ENCODE results near the gene SLC4A4. TPM values are rescaled to one million over a fixed set of nuclear protein-coding genes. Genes with fewer than 3 reads are reported as not detected.

Gene SLC4A4
- total and polyA plus RNA-seq, 2 of the 8 experiments (the other 6 are each of a cell fraction or from before 2014, with no cell fraction given): 0.67 to 2.8 TPM

DNA sequence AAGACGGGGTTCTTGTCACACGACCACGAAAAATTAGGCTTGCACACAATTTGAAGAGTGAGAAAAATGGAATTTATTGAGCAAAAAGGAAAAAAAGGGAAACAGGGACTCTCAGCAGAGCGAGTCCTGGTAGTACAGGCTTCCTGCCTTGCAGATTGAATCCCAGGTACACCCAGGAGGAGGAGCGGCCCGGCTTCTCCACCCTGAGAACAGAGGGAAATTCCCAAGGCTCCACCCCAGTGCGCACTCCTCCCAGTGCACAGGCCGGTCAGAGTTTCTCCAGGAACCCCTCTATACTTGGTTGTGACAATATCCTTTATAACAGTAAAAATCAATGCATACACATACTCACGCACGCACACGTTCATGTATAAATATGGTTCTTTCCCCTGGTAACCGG lies 22.0 kb downstream of the SLC4A4 start:
- DNase-seq (ENCODE audit: low read depth in 1 of 2, low spot score in 2 of 2) (no peak), FAIRE-seq (no peak)
- ChIA-PET POLR2A (ENCODE audit: partially characterized antibody) (no interaction called here), CTCF (ENCODE audit: partially characterized antibody) (no interaction called here)
- Histone ChIP-seq H2BK20ac (ENCODE audit: low read length) (no peak overlapping the region), H3K9ac (replicated peaks in 1 of 4; ENCODE audit: extremely low read depth in 1 of 4, low read depth in 3 of 4, low read length in 3 of 4) (no peak overlapping the region), H2AFZ (ENCODE audit: low read length) (no peak overlapping the region), H2BK120ac (replicated peaks; ENCODE audit: low read depth, low read length) (no peak overlapping the region), H3K23me2 (ENCODE audit: low read depth, low read length) (no peaks in the 10 kb centered on the region), H3K79me2 (ENCODE audit: control insufficient read depth in 1 of 2, insufficient read depth in 2 of 2, low read length in 2 of 2) (no peaks in the 10 kb centered on the region), H2AK5ac (ENCODE audit: low read depth, low read length) (no peak overlapping the region), H3K79me1 (ENCODE audit: low read depth, low read length) (no peaks in the 10 kb centered on the region), H4K8ac (ENCODE audit: extremely low read depth, insufficient read depth, low read length) (no peak overlapping the region), H3K4me1 (replicated peaks in 1 of 4; ENCODE audit: control insufficient read depth in 3 of 4, insufficient read depth in 4 of 4, low read length in 3 of 4) (no peaks in the 10 kb centered on the region), H4K20me1 (replicated peaks in 1 of 2; ENCODE audit: control insufficient read depth in 1 of 2, insufficient read depth in 2 of 2, low read length in 2 of 2) (no peaks in the 10 kb centered on the region), H3K36me3 (ENCODE audit: control insufficient read depth in 2 of 4, insufficient read depth in 4 of 4, low read length in 3 of 4) (no peaks in the 10 kb centered on the region), H3K27me3 (replicated peaks in 1 of 4; ENCODE audit: control insufficient read depth in 3 of 4, extremely low read depth in 1 of 4, insufficient read depth in 3 of 4, low read length in 3 of 4) (no peaks in the 10 kb centered on the region), H2BK5ac (ENCODE audit: low read depth, low read length) (no peak overlapping the region), H3K4me2 (ENCODE audit: insufficient read depth in 1 of 2, low read depth in 2 of 2, low read length in 2 of 2) (no peak overlapping the region), H3K27ac (ENCODE audit: low read depth, low read length) (no peak overlapping the region), H3K9me3 (ENCODE audit: insufficient read depth in 2 of 2, low read depth in 1 of 2, low read length in 1 of 2) (no peaks in the 10 kb centered on the region), H3K14ac (ENCODE audit: insufficient read length) (no peak overlapping the region), H4K91ac (replicated peaks; ENCODE audit: insufficient read length, low read length) (no peak overlapping the region), H2BK15ac (ENCODE audit: low read length) (no peak overlapping the region), H3K4ac (replicated peaks; ENCODE audit: insufficient read length, low read depth, low read length) (no peak overlapping the region), H3K4me3 (ENCODE audit: extremely low read depth in 1 of 4, insufficient read depth in 2 of 4, low read depth in 3 of 4, low read length in 4 of 4) (no peak overlapping the region), H3K18ac (ENCODE audit: extremely low read depth, low read length) (no peak overlapping the region), H3K23ac (ENCODE audit: insufficient read length) (no peak overlapping the region), H4K5ac (ENCODE audit: insufficient read length, low read depth, low read length) (no peak overlapping the region), H3K56ac (replicated peaks; ENCODE audit: insufficient read length, low read depth, low read length) (no peak overlapping the region), H2BK12ac (ENCODE audit: low read depth, low read length) (no peak overlapping the region)
- WGBS, 2 experiments (ENCODE audit: extremely low coverage in 1 of 2, insufficient coverage in 1 of 2, insufficient read length in 1 of 2, insufficient replicate concordance in 2 of 2, low coverage in 1 of 2, low lambda C conversion rate in 2 of 2, missing lambda C conversion rate in 1 of 2): 91% methylated on average over 12 of the region's 12 CpGs; no CpG with 5 or more reads in 1 of the 2 experiments
- TF ChIP-seq YY1 (IDR thresholded peaks at IDR 0.05; ENCODE audit: low read depth, low read length) (no peak), RXRA (IDR thresholded peaks at IDR 0.05; ENCODE audit: insufficient read depth, low read depth, low read length) (no peak), SRF (IDR thresholded peaks at IDR 0.05; ENCODE audit: low read depth, low read length) (no peak), KDM5A (IDR thresholded peaks at IDR 0.05; ENCODE audit: low read length) (no peak), SP1 (IDR thresholded peaks at IDR 0.05; ENCODE audit: low read depth, low read length) (no peak), ASH2L (IDR thresholded peaks at IDR 0.05; ENCODE audit: low read length) (no peak), MAFK (IDR thresholded peaks at IDR 0.05; ENCODE audit: low read depth, low read length) (no peak)
- TF ChIP-seq, protein P1, sequence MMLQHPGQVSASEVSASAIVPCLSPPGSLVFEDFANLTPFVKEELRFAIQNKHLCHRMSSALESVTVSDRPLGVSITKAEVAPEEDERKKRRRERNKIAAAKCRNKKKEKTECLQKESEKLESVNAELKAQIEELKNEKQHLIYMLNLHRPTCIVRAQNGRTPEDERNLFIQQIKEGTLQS (IDR thresholded peaks at IDR 0.05; ENCODE audit: insufficient read depth, low read depth, low read length): no peak
- TF ChIP-seq, protein P2, sequence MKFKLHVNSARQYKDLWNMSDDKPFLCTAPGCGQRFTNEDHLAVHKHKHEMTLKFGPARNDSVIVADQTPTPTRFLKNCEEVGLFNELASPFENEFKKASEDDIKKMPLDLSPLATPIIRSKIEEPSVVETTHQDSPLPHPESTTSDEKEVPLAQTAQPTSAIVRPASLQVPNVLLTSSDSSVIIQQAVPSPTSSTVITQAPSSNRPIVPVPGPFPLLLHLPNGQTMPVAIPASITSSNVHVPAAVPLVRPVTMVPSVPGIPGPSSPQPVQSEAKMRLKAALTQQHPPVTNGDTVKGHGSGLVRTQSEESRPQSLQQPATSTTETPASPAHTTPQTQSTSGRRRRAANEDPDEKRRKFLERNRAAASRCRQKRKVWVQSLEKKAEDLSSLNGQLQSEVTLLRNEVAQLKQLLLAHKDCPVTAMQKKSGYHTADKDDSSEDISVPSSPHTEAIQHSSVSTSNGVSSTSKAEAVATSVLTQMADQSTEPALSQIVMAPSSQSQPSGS (IDR thresholded peaks at IDR 0.05; ENCODE audit: low read length): no peak
- TF ChIP-seq, protein P3, sequence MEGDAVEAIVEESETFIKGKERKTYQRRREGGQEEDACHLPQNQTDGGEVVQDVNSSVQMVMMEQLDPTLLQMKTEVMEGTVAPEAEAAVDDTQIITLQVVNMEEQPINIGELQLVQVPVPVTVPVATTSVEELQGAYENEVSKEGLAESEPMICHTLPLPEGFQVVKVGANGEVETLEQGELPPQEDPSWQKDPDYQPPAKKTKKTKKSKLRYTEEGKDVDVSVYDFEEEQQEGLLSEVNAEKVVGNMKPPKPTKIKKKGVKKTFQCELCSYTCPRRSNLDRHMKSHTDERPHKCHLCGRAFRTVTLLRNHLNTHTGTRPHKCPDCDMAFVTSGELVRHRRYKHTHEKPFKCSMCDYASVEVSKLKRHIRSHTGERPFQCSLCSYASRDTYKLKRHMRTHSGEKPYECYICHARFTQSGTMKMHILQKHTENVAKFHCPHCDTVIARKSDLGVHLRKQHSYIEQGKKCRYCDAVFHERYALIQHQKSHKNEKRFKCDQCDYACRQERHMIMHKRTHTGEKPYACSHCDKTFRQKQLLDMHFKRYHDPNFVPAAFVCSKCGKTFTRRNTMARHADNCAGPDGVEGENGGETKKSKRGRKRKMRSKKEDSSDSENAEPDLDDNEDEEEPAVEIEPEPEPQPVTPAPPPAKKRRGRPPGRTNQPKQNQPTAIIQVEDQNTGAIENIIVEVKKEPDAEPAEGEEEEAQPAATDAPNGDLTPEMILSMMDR (IDR thresholded peaks at IDR 0.05; ENCODE audit: control extremely low read depth in 1 of 3, insufficient read depth in 1 of 3, low read depth in 1 of 3, low read length in 3 of 3): no peak

All from H1 (cell line).